ENCODE measurements around the gene HTR5A.

The HTR5A gene

DNA sequence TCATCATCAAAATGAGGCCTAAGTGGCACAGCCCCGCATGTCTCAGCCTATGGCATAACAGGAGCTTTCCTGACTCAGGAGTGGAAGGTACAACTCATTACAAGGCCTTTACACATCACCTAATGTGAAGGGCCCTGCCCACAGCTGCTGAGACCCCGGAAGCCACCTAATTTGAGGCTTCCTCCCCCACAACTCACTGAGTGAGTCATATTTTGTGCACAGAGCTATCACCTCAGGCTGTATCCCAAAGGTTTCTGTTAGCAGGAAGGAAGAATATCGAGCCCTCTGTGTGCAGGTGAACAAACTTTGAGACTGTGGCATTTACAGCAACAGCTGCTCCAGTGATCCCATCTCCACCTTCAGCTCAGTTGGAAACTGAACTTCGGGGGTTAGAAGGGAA is 20.6 kb downstream of the HTR5A start:
- DNase-seq (ENCODE audit: low read depth, low spot score): no peak

DNA sequence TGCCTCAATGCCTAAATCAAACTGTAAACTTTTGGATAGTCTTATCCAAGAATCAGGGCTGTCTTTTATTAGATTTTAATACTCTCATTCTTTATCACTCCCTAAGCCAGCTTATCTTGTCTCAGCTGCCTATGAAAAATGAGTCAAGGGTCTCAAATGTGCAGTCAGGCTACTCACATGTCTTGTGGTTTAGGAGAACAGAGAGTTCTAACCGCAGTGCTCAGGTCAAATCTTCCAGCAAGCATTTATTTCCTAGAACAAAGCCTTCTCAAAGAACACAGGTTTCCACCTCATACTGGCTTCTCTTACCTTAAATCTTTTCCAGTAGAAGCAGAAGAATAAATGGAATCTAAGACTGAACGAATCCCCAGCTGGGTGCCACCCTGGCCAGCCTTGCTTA is 23.5 kb downstream of the HTR5A start:
- DNase-seq (ENCODE audit: low read depth, low spot score): no peak

DNA sequence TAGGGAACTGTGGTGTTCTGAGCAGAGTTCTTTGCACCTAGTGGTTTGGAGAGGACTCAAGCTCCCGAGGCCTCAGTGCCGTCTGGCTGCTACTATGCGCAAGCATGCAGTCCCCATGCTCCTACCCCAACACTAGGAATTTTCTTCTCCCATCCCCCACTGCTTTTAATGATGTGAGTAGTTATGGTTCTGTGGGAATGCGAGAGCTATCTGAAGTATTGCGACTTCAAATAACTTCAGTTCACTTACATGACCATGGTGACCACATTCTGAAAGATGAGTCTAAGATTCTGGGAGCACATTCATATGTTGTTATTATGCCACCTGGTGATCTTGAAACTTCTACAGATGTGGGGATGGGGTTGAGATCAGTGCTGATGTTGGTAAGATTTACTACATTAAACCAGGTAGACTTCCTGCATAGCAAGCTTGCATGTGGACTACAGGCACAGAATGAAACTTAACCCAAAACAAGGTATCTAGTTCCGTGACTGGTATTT is 24.6 kb downstream of the HTR5A start:
- no peak for DNase-seq (ENCODE audit: low read depth, low spot score)

DNA sequence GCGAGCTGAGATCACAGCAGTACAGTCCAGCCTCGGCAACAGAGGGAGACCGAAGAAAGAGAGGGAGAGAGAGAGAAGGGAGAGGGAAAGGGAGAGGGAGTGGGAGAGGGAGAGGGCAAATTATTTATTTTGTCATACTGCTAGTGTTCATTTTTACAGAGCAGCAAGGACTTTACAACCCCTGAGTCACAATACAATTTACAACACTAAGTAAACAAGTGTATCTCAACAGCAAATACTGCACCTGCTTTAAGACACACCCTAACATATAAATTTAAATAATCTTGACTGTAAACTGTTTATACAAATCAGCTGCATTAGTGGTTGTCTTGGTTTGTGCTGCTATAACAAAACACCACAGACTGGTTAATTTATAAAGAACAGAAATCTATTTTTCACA is 27.2 kb downstream of the HTR5A start:
- no peak for DNase-seq (ENCODE audit: low read depth, low spot score)

DNA sequence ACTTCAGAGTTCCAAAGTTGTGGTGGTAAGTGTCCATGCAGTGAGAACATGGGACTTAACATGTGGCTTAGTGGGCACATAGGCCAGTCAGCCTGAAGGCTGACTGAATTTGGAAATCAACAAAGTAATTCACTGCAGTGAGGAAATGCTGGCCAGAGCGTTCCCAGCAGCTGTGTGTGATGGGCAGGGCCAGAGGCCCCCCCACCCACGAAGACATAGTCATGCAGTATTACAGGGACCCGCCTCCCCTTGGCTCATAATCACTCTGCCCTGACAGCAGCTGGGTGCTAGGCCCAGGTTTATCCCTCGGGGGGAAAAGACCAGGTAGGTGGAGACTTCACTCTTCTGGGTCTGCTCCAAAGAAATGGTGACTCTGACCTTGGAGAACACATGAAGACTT is 33.7 kb downstream of the HTR5A start:
- no peak for DNase-seq (ENCODE audit: low read depth, low spot score)

DNA sequence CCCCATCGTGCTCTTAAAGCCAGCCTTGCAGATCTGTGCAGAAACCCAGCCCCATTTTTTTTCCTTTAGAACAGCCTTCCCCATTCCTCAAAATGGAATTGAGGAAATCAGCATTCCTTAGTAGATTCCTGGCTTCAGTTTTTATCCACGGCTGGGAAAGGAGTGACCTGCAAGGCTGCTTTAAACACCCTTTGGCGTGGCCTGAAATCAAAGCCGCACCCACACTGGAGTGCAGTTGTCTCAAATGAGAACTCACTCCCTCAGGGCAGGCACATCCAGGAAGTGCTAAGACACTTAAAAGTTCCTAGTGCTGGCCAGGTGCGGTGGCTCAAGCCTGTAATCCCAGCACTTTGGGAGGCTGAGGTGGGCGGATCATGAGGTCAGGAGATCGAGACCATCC is 34.8 kb downstream of the HTR5A start:
- DNase-seq (ENCODE audit: low read depth, low spot score): no peak

DNA sequence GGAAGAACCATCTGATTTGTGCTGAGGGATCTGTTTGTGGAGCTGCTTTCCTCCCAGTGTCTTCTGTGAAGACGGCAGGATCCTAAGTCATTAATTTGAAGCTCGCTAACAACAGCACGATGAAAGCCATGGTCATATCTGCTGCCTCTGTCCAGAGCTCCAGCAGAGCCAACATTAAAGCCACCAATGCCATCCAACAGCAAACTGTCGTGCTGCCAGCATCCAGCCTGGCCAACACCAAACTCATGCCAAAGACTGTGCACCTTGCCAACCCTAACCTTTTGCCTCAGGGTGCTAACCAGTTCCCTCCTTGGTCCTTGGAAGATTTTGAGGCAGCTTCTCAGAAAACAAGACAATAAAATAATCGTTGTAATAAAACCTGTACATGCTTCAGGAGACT is 36.2 kb downstream of the HTR5A start:
- no peak for DNase-seq (ENCODE audit: low read depth, low spot score)

DNA sequence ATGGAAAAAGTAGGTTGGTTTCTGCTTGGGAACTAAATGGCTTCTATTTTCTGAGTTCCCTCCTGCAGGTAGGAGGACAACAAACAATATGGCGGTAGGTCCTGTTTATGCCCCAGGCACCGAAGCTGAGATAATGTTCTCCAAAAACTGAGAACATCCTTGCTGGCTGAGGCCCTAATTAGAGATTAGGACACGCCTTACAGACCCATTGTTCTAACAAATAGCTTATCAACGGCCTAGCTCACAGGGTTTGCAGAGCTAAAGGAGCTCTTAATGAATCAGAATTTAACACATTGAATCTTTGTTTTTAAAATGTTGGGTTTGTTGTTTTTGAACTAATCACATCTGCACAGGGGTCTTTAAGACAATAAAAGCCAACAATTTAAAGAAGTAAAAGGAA is 37.0 kb downstream of the HTR5A start:
- DNase-seq (ENCODE audit: low read depth, low spot score): no peak

DNA sequence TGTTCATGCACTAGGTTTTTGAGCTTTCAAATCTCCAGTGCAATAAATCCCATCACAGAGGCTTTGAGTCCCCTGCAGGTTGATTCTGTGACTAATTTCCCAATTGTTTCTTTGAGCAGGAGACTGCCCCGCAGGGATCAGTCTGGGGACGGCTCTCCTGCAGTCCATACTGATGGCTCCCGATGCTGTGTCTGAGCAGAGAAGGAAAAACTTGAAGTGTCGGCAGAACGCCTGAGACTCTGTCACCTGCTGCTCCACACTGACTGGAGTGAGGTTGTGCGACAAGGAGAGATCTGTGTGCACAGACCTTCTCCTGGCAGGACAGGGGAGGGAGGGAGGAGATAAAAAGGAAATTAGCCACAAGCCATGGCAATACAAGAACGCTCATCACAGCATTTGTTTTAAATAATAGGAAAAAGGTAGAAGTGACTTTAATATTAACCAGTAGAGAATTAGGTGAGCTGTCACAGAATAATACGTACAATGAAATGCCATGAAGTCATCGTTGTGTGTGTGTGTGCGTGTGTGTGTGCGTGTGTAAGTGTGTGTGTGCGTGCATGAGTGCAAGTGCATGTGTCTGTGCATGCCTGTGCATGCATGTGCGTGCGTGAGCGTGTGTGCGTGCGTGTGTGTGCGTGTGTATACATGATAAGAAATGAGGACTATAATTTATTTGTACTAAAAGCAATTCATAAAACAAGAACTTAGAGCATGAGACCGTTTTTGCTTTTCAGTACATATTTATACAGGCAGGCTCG is 38.2 kb downstream of the HTR5A start:
- no peak for DNase-seq (ENCODE audit: low read depth, low spot score)

DNA sequence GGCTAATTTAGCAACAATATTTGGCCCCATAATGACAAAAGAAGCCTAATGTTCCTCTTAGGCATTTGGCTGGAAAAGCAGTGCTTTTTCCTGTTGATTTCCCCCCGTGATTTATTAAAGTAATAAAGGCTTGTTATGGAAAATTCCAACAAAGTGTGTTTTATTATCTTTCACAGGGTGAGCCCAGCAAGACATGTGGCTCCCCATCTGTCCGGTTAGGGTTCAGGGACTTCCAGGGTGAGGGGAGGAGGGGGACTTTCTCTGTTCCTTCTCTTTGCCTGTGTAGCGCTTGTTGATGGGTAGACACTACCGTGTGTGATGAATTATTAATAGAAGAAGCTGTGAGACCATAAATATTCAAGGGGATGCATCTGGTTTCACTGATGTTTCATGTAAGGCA is 39.0 kb downstream of the HTR5A start:
- no peak for DNase-seq (ENCODE audit: low read depth, low spot score)

DNA sequence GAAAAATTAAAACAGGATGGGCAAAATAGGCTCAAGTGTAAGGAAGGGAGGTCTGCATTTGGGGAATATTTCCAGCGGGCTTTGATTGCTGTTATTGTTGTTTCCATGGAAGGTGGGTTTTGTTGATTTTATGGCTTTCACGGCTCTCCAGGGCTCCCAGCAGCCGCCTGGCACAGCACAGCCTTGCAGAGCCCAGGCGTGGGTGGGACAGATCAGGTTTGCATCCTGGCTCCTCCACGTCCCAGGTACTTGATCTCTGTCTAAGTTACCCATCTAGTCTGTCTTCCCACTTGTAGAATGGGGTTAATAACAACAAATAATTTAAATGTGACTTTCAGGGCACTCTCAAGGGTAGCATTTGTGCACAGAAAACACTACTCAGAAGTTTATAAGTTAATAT is 45.2 kb downstream of the HTR5A start:
- no peak for DNase-seq (ENCODE audit: low read depth, low spot score)

DNA sequence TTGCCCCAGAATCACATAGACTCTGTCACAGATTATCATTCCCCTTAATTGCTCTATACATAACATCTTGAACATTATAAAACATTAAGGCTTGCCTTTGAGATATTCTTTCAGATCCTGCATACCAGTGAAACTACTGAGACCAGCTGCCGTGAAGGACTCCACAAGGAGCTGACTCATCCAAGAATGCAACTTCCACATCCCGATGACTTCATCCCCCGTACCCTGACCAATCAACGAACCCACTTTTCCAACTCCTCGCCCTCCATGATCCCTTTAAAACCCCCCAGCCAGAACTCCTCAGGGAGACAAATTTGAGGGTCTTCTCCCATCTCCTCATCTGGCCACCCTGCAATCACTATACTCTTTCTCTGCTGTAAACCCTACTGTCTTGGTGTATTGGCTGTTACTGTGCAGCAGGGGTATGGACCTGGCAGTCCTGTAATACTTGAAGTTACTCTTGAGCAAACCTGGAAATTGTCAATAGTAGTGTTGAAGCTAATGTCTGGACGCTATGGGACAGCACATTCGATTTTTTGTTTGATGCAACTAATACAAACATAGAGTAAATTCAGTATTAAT is 49.8 kb downstream of the HTR5A start:
- no peak for DNase-seq (ENCODE audit: low read depth, low spot score)

DNA sequence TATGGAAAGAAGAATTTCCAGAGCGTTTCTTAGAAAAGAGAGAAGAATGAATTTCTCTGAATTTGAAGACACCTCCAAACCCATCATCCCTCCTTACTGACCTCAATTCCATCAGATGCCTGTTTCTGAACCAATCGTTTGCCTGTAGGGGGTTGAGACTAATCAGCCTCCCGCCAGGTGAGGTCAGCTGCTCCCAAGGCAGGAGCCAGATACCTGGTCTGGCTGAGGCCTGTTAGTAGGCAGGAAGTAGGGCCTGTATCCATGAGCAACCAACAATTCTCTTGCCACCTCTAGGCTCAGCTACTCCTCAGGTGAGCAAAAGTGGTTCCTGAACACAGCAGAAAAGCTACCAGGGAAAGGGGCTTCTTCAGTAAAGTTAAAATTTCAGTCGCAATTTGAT is 50.3 kb downstream of the HTR5A start:
- DNase-seq (ENCODE audit: low read depth, low spot score): no peak

DNA sequence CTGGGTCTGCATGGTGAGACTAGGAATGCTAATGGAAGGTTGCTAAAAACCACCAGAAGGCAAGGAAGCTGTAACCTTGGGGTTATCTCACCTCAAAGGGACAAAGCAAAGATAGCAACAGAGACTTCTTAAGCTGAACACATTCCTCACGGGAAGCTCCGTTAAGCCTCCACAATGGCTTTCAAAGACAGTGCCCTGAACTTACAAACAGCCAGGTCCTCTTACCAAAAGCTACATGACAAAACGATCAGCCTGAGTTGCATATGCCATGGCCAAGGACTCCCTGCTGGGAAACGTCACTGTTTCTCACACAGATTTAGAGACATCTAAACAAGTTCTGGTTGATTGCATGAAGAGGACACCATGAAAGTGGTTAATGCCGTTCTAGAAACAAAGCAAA is 52.7 kb downstream of the HTR5A start:
- DNase-seq (ENCODE audit: low read depth, low spot score): no peak

DNA sequence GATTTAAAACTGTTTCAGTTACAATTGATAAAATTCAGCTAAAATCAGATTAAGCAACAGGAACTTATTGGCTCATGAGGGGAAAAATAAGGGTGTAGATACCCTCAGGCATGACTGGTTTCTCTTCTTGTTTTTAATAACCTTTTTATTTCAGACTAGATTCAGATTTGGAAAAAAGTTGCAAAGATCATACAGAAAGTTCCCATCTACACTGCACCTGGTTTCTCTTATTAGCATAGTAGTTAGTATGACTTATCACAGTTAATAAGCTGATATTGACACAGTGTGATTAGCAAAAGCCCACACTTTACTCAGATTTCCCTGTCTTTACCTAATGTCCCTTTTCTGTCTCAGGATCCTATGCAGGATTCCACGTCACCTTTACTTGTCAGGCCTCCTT is 53.3 kb downstream of the HTR5A start:
- DNase-seq (ENCODE audit: low read depth, low spot score): no peak

DNA sequence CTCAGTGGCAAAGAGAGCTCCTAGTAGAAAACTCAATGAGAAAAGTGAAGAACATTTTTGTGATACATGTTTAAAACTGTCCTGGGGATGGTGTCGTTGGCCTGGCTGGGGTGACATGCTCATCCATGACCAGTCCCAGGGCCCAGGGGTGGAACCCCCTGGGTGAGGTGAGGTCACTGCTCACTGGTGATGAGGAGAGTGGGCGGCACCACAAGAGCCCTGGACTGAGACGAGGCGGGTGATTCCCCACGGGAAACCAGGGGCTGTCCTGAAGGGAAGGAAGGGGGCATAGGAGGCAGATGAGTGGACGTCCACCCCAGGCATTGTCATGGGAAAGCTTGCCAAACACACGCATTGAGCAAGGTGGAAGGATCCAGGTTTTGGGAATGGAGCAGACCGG is 54.6 kb downstream of the HTR5A start:
- no peak for DNase-seq (ENCODE audit: low read depth, low spot score)

DNA sequence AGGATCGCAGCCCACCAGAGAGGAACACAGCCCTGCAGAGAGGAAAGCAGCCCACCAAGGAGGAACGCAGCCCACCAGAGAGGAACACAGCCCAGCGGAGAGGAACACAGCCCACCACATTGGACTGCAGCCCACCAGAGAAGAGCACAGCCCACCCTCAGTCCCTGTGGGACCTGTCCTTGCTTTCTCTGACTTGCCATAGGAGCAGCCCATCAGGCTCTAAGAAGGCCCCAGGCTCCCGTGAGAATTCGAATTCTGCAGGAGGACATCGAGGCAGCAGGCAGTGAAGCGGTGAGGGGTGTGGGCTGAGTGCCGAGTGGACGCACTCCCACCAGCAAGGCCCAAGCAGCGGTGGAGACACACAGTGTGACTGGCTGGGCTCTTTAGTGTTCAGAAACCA is 59.1 kb downstream of the HTR5A start:
- DNase-seq (ENCODE audit: low read depth, low spot score): no peak

DNA sequence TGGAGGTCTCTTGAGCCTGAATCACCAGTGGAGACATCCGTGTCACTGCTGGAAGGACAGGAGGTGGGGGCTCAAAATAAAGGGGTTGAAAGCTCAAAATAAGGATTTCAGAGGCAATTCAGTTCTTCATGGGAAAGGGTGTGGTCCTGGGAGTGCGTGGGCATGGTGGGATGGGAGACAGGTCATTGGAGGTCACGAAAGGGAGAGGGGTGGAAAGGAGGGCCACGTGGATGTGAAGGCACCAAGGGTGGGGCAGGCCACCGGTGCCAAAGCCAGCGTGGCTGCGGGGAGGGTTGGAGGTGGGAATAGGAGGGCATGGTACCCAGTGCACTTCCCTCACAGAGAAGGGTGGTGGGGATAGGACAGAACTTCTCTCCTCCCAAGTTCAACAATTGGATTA is 59.7 kb downstream of the HTR5A start:
- DNase-seq (ENCODE audit: low read depth, low spot score): no peak

DNA sequence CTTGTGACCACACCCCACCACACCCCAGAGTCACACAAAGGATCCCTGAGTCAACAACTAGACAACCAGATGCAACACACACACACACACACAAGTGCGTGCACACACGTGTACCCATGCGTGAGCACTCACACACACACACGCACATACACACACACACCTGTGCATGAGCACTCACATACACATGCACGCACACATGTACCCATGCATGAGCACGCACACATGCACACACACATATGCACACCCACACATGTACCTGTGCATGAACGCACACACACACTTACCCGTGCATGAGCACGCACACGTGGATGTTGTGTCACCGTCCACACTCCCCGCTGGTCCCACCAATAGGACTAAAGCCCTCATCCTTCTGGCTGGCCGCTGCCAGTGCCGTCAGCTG is 60.4 kb downstream of the HTR5A start:
- DNase-seq (ENCODE audit: low read depth, low spot score): no peak

DNA sequence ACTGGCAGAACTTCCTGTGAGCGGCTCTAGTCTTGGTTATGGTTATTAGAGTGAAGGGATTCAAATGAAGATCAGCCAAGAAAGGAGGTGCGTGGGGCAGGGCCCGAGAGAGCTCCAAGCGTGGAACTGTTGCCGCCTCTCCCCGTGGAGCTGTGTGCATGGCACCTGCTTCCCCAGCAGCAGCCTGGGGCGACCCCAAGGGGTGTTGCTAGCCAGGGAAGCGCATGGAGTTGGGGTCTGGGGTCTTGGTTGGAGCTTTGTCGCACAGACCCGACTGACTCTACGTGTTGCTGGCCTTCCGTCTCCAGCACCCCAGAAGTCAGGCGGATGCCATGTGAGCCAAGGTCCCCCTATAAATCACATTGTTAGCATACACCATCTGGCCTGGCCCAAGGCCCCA is 61.0 kb downstream of the HTR5A start:
- no peak for DNase-seq (ENCODE audit: low read depth, low spot score)

DNA sequence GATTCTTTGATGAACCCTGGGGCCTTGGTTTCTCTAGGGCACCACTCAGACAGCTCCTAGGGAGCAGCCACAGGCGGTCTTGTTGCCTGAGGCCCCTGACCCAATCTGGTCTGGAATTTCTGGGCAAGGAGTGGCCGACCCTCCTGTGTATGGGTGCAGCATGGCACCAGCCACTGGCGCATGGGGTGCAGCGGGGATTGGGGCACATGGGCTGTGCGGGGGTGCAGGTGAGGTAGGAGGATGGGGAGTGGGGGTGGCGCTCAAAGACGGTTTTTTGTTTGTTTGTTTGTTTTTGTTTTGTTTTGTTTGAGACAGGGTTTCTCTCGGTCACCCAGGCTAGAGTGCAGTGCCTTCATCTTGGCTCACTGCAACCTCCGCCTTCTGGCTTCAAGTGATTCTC is 62.3 kb downstream of the HTR5A start:
- DNase-seq (ENCODE audit: low read depth, low spot score): no peak

DNA sequence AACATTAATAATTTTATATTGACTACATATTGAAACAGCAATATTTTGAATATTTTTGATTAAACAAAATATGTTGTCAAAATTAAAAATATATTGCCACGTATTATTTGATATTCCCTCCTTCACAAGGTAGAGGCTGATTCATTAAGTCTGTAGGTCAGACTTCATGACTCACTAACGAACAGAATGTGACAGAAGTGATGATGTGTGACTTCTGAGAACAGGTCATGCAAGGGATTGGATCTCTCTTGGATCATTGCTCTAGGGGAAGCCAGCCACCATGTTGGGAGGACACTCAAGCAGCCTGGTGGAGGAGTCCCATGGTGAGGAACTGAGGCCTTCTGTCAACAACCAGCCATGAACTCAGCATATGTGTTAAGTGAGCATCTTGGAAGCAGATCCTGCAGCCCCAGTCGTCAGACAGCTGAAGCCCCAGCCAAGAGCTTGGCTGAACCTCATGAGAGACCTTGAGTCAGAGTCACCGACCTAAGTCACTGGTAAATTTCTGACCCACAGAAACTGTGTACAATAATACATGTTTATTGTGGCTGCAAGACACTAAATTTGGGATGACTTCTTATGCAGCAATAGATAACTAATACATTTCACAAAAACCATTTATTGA is 66.6 kb downstream of the HTR5A start:
- no peak for DNase-seq (ENCODE audit: low read depth, low spot score)

All from smooth muscle cell of the brain vasculature (primary cell).